ENCODE measurements around the gene TRRAP.
"Not testable (repeated sequence)": the region's sequence is repeated elsewhere in the genome, so short reads cannot be mapped to it uniquely, and the experiment has no call there.

TRRAP gene

GRCh38 chr7:98866765-98867164 is 11.6 kb upstream of the TRRAP start:
- DNase-seq (ENCODE audit: low spot score) = no peak

GRCh38 chr7:98868450-98868849 is 9.9 kb upstream of the TRRAP start:
- DNase-seq (ENCODE audit: low spot score) = no peak

DNA sequence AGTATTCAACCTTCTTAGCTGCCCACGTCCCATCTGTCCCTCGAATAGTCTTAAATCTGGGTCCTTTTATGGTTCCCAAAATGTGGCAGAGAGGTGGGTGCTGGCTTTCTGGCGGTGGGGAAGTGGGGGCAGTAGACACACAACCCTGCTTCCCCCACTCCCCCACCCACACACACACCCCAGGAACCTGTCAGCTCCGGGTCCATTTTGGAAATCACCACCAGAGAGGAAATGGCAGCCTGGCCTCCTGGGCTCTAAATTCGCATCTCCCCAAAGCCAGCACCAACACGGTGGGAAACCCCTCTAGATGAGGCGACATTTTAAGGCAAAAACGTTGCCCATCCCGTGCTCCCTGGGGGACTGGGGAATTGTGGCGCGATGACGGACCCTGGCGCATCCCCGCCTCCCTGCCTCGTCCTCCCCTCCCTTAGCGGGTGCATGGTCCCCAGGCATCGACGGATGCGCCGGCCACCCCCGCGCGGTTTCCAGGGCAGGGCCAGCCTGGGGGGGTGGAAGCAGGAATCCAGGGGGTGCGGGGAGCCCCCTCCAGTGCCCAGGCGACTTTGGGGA is 9.2 kb upstream of the TRRAP start:
- DNase-seq (ENCODE audit: low spot score) = no peak

GRCh38 chr7:98869597-98870120 is 8.7 kb upstream of the TRRAP start, which contains the start of gene TMEM130:
TSS of gene TMEM130 (minus strand) at chr7:98870014. CDS start at chr7:98869861, 153 bp downstream.
- DNase-seq (ENCODE audit: low spot score) = peak; percentile 57

- peak; percentile 76 for DNase-seq (ENCODE audit: low spot score)
These were observed 8.1 kb upstream of the TRRAP start for GRCh38 chr7:98870121-98870651.

DNA sequence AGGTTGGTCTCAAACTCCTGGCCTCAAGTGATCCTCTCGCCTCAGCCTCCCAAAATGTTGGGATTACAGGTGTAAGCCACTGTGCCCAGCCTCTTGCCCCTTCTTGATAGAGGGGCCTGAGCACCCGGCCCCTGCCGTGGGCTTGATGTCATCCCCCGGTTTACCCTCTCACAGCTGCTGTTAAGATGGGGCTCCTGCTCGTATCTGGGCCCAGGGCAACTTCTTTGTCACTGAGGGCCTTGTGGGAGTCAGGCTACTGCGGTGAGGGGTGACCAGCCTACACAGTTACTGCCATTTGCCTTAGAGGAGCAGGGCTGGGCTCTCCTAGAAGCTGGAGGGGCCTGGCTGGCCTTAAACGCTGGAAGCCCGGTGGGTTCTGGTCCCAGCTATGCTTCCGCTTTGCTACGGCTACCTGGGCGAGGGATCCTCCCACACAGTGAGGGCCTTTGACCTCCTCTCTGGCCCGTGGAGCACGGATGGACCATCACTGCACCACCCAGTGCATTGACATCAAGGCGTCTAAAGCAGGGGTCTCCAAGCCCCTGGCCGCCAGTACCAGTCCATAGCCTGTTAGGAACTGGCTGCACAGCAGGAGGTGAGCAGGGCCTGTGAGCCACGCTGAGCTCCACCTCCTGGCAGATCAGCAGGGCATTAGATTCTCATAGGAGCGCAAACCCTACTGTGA is 7.4 kb upstream of the TRRAP start:
- DNase-seq (ENCODE audit: low spot score) = no peak

DNA sequence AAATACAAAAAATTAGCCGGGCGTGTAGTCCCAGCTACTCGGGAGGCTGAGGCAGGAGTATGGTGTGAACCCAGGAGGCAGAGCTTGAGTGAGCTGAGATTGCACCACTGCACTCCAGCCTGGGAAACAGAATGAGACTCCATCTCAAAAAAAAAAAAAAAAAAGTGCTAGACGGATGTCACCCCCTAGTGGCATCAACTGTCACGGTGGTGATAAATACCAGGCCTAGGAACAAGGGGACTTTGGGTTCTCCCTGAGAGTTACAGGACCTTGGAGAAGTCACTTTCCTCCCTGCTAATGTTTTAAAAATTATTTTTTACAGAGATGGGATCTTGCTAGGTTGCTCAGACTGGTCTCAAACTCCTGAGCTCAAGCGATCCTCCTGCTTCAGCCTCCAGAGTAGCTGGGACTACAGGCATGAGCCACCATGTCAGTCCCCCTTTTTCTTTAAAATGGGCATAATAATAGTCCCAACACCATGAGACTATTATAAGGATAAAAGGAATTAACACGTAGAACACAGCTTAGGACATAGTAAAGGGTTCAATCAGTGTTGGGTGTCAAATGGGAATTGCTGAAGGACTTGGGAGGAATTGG is 5.9 kb upstream of the TRRAP start:
- DNase-seq (ENCODE audit: low spot score) = no peak

DNA sequence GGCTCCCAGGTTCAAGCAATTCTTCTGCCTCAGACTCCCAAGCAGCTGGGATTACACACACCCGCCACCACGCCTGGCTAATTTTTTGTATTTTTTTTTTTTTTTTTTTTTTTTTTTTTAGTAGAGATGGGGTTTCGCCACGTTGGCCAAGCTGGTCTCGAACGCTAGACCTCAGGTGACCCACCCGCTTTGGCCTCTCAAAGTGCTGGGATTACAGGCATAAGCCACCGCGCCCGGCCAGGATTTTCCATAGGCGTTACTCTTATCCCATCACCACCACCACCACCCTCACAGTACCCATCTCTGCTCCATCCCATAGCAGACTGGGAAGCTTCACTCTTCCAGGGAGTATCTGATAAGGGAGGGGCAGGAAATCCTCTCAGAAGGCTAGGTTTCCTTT is 4.7 kb upstream of the TRRAP start:
- not testable (repeated sequence) for DNase-seq (ENCODE audit: low spot score)

GRCh38 chr7:98874942-98875341 is 3.4 kb upstream of the TRRAP start:
- DNase-seq (ENCODE audit: low spot score) = no peak

DNA sequence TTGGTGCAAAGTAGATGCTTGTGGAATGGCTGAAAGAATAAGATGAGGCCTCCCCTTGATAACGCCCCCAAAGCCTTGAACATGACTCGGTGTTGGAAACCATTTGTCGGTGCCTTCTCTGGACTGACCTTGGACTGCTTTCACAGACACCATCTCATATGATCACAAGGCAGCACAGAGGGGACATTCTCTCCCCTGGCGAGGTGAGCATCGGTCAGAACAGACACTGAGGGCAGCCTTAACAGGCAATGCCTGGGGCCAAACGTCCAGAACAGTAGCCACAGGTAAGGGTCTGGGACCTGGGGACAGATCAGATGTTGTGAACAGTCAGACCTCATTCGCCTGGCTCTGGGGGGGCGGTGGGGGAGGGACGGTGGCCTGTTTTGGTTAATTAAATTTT is 2.8 kb upstream of the TRRAP start:
- DNase-seq (ENCODE audit: low spot score) = no peak

- DNase-seq (ENCODE audit: low spot score) = no peak
These were observed 1.2 kb upstream of the TRRAP start for GRCh38 chr7:98877146-98877545.

GRCh38 chr7:98877692-98878364 is 504 bp upstream of the TRRAP start:
- peak; percentile 23 for DNase-seq (ENCODE audit: low spot score)

GRCh38 chr7:98879198-98879978 is 1.1 kb downstream of the TRRAP start:
- DNase-seq (ENCODE audit: low spot score) = no peak

- DNase-seq (ENCODE audit: low spot score) = no peak
These were observed 1.6 kb downstream of the TRRAP start for GRCh38 chr7:98879979-98880315.

GRCh38 chr7:98880485-98880884 is 2.2 kb downstream of the TRRAP start:
- no peak for DNase-seq (ENCODE audit: low spot score)

GRCh38 chr7:98881561-98882315 is 3.4 kb downstream of the TRRAP start:
- DNase-seq (ENCODE audit: low spot score) = no peak

DNA sequence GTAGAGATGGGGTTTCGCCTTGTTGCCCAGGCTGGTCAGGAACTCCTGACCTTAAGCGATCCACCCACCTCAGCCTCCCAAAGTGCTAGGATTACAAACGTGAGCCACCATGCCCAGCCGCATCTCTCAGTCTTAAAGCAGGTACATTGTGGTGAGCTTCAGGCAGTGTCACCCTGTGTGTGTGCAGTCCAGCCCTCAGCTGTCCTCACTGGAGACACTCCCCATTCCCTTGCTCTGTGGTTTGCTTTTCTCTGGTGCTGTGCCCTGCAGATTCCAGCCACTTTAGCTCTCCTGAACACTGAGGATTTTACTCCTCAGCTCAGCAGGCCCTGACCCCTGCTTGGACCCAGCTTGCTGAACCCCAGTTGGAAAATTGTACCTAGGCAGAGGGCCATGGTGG is 6.1 kb downstream of the TRRAP start:
- no peak for DNase-seq (ENCODE audit: low spot score)

GRCh38 chr7:98887038-98887437 is 8.7 kb downstream of the TRRAP start:
- DNase-seq (ENCODE audit: low spot score) = no peak

- DNase-seq (ENCODE audit: low spot score) = no peak
These were observed 14.3 kb downstream of the TRRAP start for GRCh38 chr7:98892609-98893008.

DNA sequence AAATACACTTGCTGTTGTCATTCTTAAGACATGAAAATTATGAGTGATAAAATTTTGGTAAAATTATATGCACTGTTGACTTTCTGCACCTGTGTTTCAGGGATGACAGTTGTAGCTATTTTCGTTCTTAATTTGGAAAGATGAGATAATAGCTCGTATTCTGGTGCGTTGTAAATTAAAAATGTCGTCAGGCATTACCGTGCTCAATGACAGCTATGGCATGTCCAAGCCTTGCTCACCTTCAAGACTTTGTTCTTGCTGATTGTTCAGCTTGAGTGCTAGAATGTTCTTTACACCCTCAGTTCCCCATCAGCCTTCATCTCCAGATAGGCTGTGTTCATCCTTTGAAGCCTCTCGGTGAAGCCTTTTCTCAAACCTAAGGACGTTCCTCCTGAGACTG is 21.5 kb downstream of the TRRAP start:
- no peak for DNase-seq (ENCODE audit: low spot score)

DNA sequence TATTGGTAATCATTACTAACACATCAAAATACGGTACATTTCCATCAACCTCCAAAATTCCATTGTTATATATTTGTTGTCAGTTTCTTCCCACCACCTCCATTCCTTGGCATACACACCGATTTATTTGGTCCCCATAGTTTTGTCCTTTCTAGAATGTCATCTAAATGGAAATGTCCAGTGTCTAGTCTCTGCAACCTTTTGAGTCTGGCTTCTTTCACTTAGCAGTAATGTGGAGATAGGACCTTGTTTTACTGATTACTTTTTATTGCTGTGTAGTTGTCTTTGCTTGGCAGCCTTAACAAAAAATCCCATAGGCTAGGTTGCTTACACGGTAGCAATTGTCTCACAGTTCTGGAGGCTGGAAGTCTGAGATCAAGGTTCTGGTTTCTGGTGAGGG is 22.5 kb downstream of the TRRAP start:
- DNase-seq (ENCODE audit: low spot score) = no peak
